Measurements from ENCODE around the gene PLK2. TPM values are rescaled to one million over a fixed set of nuclear protein-coding genes. Genes with fewer than 3 reads are reported as not detected.

PLK2 gene
- total and polyA plus RNA-seq, 9 of the 15 experiments (the other 6 are each of a cell fraction or from before 2014, with no cell fraction given) = 0.58 TPM; not detected in 8

- TF ChIP-seq, protein P1, sequence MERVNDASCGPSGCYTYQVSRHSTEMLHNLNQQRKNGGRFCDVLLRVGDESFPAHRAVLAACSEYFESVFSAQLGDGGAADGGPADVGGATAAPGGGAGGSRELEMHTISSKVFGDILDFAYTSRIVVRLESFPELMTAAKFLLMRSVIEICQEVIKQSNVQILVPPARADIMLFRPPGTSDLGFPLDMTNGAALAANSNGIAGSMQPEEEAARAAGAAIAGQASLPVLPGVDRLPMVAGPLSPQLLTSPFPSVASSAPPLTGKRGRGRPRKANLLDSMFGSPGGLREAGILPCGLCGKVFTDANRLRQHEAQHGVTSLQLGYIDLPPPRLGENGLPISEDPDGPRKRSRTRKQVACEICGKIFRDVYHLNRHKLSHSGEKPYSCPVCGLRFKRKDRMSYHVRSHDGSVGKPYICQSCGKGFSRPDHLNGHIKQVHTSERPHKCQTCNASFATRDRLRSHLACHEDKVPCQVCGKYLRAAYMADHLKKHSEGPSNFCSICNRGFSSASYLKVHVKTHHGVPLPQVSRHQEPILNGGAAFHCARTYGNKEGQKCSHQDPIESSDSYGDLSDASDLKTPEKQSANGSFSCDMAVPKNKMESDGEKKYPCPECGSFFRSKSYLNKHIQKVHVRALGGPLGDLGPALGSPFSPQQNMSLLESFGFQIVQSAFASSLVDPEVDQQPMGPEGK (CRISPR knock-in tag; IDR thresholded peaks at IDR 0.05; ENCODE audit: borderline replicate concordance) = no peak
- TF ChIP-seq, protein P2, sequence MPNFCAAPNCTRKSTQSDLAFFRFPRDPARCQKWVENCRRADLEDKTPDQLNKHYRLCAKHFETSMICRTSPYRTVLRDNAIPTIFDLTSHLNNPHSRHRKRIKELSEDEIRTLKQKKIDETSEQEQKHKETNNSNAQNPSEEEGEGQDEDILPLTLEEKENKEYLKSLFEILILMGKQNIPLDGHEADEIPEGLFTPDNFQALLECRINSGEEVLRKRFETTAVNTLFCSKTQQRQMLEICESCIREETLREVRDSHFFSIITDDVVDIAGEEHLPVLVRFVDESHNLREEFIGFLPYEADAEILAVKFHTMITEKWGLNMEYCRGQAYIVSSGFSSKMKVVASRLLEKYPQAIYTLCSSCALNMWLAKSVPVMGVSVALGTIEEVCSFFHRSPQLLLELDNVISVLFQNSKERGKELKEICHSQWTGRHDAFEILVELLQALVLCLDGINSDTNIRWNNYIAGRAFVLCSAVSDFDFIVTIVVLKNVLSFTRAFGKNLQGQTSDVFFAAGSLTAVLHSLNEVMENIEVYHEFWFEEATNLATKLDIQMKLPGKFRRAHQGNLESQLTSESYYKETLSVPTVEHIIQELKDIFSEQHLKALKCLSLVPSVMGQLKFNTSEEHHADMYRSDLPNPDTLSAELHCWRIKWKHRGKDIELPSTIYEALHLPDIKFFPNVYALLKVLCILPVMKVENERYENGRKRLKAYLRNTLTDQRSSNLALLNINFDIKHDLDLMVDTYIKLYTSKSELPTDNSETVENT (CRISPR knock-in tag; IDR thresholded peaks at IDR 0.05) = no peak
- no peak for TF ChIP-seq TFAP4 (CRISPR knock-in tag; IDR thresholded peaks at IDR 0.05; ENCODE audit: borderline replicate concordance)
- TF ChIP-seq NUFIP1 (IDR thresholded peaks at IDR 0.05; ENCODE audit: partially characterized antibody) = no peak
- TF ChIP-seq, protein P3, sequence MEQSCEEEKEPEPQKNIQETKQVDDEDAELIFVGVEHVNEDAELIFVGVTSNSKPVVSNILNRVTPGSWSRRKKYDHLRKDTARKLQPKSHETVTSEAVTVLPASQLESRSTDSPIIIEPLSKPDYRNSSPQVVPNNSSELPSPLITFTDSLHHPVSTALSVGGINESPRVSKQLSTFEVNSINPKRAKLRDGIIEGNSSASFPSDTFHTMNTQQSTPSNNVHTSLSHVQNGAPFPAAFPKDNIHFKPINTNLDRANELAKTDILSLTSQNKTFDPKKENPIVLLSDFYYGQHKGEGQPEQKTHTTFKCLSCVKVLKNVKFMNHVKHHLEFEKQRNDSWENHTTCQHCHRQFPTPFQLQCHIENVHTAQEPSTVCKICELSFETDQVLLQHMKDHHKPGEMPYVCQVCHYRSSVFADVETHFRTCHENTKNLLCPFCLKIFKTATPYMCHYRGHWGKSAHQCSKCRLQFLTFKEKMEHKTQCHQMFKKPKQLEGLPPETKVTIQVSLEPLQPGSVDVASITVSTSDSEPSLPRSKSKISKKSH (CRISPR knock-in tag; IDR thresholded peaks at IDR 0.05) = no peak
- no peak for TF ChIP-seq IFI16 (CRISPR knock-in tag; IDR thresholded peaks at IDR 0.05)
- no peak for TF ChIP-seq ZC3H11A (IDR thresholded peaks at IDR 0.05; ENCODE audit: low read depth, low read length)
- TF ChIP-seq, protein P4, sequence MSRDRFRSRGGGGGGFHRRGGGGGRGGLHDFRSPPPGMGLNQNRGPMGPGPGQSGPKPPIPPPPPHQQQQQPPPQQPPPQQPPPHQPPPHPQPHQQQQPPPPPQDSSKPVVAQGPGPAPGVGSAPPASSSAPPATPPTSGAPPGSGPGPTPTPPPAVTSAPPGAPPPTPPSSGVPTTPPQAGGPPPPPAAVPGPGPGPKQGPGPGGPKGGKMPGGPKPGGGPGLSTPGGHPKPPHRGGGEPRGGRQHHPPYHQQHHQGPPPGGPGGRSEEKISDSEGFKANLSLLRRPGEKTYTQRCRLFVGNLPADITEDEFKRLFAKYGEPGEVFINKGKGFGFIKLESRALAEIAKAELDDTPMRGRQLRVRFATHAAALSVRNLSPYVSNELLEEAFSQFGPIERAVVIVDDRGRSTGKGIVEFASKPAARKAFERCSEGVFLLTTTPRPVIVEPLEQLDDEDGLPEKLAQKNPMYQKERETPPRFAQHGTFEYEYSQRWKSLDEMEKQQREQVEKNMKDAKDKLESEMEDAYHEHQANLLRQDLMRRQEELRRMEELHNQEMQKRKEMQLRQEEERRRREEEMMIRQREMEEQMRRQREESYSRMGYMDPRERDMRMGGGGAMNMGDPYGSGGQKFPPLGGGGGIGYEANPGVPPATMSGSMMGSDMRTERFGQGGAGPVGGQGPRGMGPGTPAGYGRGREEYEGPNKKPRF (IDR thresholded peaks at IDR 0.05; ENCODE audit: low read depth, low read length) = no peak
- TF ChIP-seq ZNF764 (CRISPR knock-in tag; IDR thresholded peaks at IDR 0.05; ENCODE audit: low read depth) = no peak
Observed at GRCh38 chr5:58481828-58482227, 21.9 kb upstream of the PLK2 start (continued).
